T-cell (primary cell): Measurements from ENCODE around the gene DKKL1. TPM values are rescaled to one million over a fixed set of nuclear protein-coding genes. Genes with fewer than 3 reads are reported as not detected.

Experiments
- ATAC-seq, 4 experiments: fragments of 200-7000 bp in 3 of 4; fragments of 150-1000 bp in 1 of 4; cut with Tn5 transposase; replicated peaks in 1 of 4; 1 replicate in 3 of 4; 2 replicates in 1 of 4; pipeline ENCODE4 v1.10.0; 2021; ENCODE audit warnings: moderate library complexity in 3 of 4, mild to moderate bottlenecking in 2 of 4, moderate number of reproducible peaks in 1 of 4
- CTCF ChIA-PET, 2 donors: fragments of 300-600 bp; sonication (Branson Sonifier 250); formaldehyde crosslinking; loops; one replicate each; lab custom pipeline; 2022; ENCODE audit warnings: antibody characterized with exemption in 2 of 2; lab: Charles Lee
- POLR2A ChIA-PET, 2 donors: fragments of 300-600 bp; sonication (Branson Sonifier 250); formaldehyde crosslinking; loops; one replicate each; lab custom pipeline; 2022; ENCODE audit warnings: antibody characterized with exemption in 2 of 2; lab: Charles Lee
- DNase-seq, 35 experiments: peaks; one replicate each; pipeline versions ENCODE4 v3.0.0 to v3.0.0-alpha.2; 2013 to 2023
- H3K27ac ChIP-seq: one replicate; pipeline ENCODE4 v1.5.1; 2013; ENCODE audit warnings: low read length
- H3K27me3 ChIP-seq, 2 experiments: replicated peaks in 1 of 2; 1 replicate in 1 of 2; 2 replicates in 1 of 2; pipeline versions ENCODE4 v1.6.1 to v1.7.0; 2013; ENCODE audit warnings: low read length in 1 of 2, mixed read lengths in 1 of 2; ENCODE audit not compliant: control insufficient read depth in 2 of 2, insufficient read depth in 2 of 2; ENCODE audit errors: extremely low read depth in 1 of 2
- H3K36me3 ChIP-seq, 2 donors: 1 replicate in 1 of 2; 2 replicates in 1 of 2; pipeline versions ENCODE4 v1.6.1 to v1.7.0; 2013; ENCODE audit warnings: low read length in 1 of 2; ENCODE audit not compliant: control insufficient read depth in 2 of 2, insufficient read depth in 1 of 2; ENCODE audit errors: extremely low read depth in 1 of 2
- H3K4me1 ChIP-seq, 2 experiments: 1 replicate in 1 of 2; 2 replicates in 1 of 2; pipeline versions ENCODE4 v1.6.1 to v1.7.0; 2013; ENCODE audit warnings: low read length in 2 of 2, mixed read lengths in 1 of 2; ENCODE audit not compliant: insufficient read depth in 2 of 2, control insufficient read depth in 1 of 2; ENCODE audit errors: extremely low read depth in 1 of 2
- H3K4me3 ChIP-seq, 2 donors: 1 replicate in 1 of 2; 2 replicates in 1 of 2; pipeline versions ENCODE4 v1.5.1 to v1.7.0; 2013; ENCODE audit warnings: mild to moderate bottlenecking in 2 of 2, low read length in 1 of 2, moderate library complexity in 1 of 2; ENCODE audit not compliant: control insufficient read depth in 1 of 2; ENCODE audit errors: extremely low read depth in 1 of 2
- H3K9me3 ChIP-seq: 2 replicates; pipeline ENCODE4 v1.7.0; 2013
- H3K27ac Mint-ChIP-seq, 2 donors: one replicate each; pipeline ENCODE4 v1.8.0; 2020 to 2021; ENCODE audit warnings: mild to moderate bottlenecking in 2 of 2, mixed read lengths in 2 of 2
- H3K27me3 Mint-ChIP-seq, 2 donors: one replicate each; pipeline ENCODE4 v1.8.0; 2021 to 2022; ENCODE audit warnings: mixed read lengths in 2 of 2
- H3K36me3 Mint-ChIP-seq: one replicate; pipeline ENCODE4 v1.8.0; 2021; ENCODE audit warnings: mixed read lengths
- H3K4me1 Mint-ChIP-seq, 3 donors: one replicate each; pipeline ENCODE4 v1.8.0; 2020 to 2022; ENCODE audit warnings: mixed read lengths in 3 of 3, mild to moderate bottlenecking in 1 of 3
- H3K4me3 Mint-ChIP-seq, 3 donors: one replicate each; pipeline ENCODE4 v1.8.0; 2020 to 2022; ENCODE audit warnings: mild to moderate bottlenecking in 3 of 3, mixed read lengths in 3 of 3, moderate library complexity in 3 of 3
- H3K9me3 Mint-ChIP-seq, 3 donors: one replicate each; pipeline ENCODE4 v1.8.0; 2020 to 2022; ENCODE audit warnings: mixed read lengths in 3 of 3
- WGBS: methylation state at CpG from one replicate; pipeline ENCODE4 v1.1.5; 2013; ENCODE audit warnings: missing lambda C conversion rate; ENCODE audit not compliant: insufficient coverage; 5-methylcytosine and 5-hydroxymethylcytosine counted together
- total RNA-seq, 35 experiments: library from RNA in 6 of 35; stranded (reverse) in 6 of 35; fragments of 120-200 nt in 1 of 35; gene quantifications; one replicate each; pipeline versions ENCODE4 v1.2.1 to v1.2.4 and lab custom pipeline; 2013 to 2026

DKKL1 gene
- total RNA-seq, 5 donors from 2014 or later (not counting 1 experiment from before 2014, with no cell fraction given), result not detected

GRCh38 chr19:49340865-49341718, 22.6 kb upstream of the DKKL1 start:
- no peaks in the 10 kb centered on the region for H3K9me3 Mint-ChIP-seq
- H3K27me3 Mint-ChIP-seq, result no peaks in the 10 kb centered on the region
- peaks cover 16 to 47% of the 10 kb centered on the region in 2 experiments for H3K4me1 ChIP-seq
- POLR2A ChIA-PET, result interaction anchor here in 1 of 2 donors (0.6 kb wide), 1 partner anchor 16 kb away, joined by 3 read pairs; no protein-coding TSS in a partner anchor
- peaks cover 0 to 39% of the 10 kb centered on the region in 2 donors for H3K36me3 ChIP-seq
- WGBS, result 88% methylated on average over 5 of the region's 11 CpGs
- no peak overlapping the region for H3K4me3 Mint-ChIP-seq
- CTCF ChIA-PET, result interaction anchor here in 1 of 2 donors (0.6 kb wide), 1 partner anchor 88 kb away, joined by 3 read pairs; no protein-coding TSS in a partner anchor
- peak overlapping the region in 1 of 2 donors; percentile 54 for H3K27ac Mint-ChIP-seq
- no peak for DNase-seq
- no peak overlapping the region for H3K4me3 ChIP-seq
- H3K4me1 Mint-ChIP-seq, result peaks cover 39 to 46% (median 46%) of the 10 kb centered on the region in 3 donors
- peaks cover 34% of the 10 kb centered on the region for H3K36me3 Mint-ChIP-seq
- no peaks in the 10 kb centered on the region for H3K27me3 ChIP-seq
- ATAC-seq, result no peak
- no peaks in the 10 kb centered on the region for H3K9me3 ChIP-seq
- H3K27ac ChIP-seq, result peak overlapping the region; percentile 9

- H3K4me3 Mint-ChIP-seq, result no peak overlapping the region
- POLR2A ChIA-PET, result no interaction called here
- ATAC-seq, result no peak
- CTCF ChIA-PET, result no interaction called here
- H3K4me1 ChIP-seq, result peaks cover 7 to 34% of the 10 kb centered on the region in 2 experiments
- H3K27ac ChIP-seq, result no peak overlapping the region
- DNase-seq, result no peak
- peaks cover 28% of the 10 kb centered on the region for H3K36me3 Mint-ChIP-seq
- H3K9me3 Mint-ChIP-seq, result no peaks in the 10 kb centered on the region
- no peaks in the 10 kb centered on the region for H3K9me3 ChIP-seq
- H3K27me3 ChIP-seq, result peaks cover 0 to 2% of the 10 kb centered on the region in 2 experiments
- 92% methylated on average over 3 of the region's 11 CpGs for WGBS
- H3K36me3 ChIP-seq, result peaks cover 0 to 32% of the 10 kb centered on the region in 2 donors
- peaks cover 28 to 35% (median 34%) of the 10 kb centered on the region in 3 donors for H3K4me1 Mint-ChIP-seq
- no peak overlapping the region for H3K4me3 ChIP-seq
- peak overlapping the region; percentile 0 to 49 for H3K27ac Mint-ChIP-seq
- H3K27me3 Mint-ChIP-seq, result no peaks in the 10 kb centered on the region
Measured at GRCh38 chr19:49342291-49342721, 21.4 kb upstream of the DKKL1 start.

- Mint-ChIP-seq H3K4me1 (peaks cover 22 to 31% (median 27%) of the 10 kb centered on the region in 3 donors), H3K4me3 (no peak overlapping the region), H3K36me3 (peaks cover 23% of the 10 kb centered on the region), H3K27ac (peak overlapping the region in 1 of 2 donors; percentile 4), H3K27me3 (no peaks in the 10 kb centered on the region), H3K9me3 (no peaks in the 10 kb centered on the region)
- Histone ChIP-seq H3K4me1 (peaks cover 1 to 26% of the 10 kb centered on the region in 2 experiments), H3K36me3 (peaks cover 0 to 24% of the 10 kb centered on the region in 2 donors), H3K27me3 (peaks cover 0 to 2% of the 10 kb centered on the region in 2 experiments), H3K9me3 (no peaks in the 10 kb centered on the region), H3K27ac (no peak overlapping the region), H3K4me3 (no peak overlapping the region)
- ATAC-seq (no peak), DNase-seq (no peak)
- no CpG with 5 or more reads among the region's 7 CpGs for WGBS
- ChIA-PET POLR2A (no interaction called here), CTCF (no interaction called here)
Measured at GRCh38 chr19:49343123-49343522, 20.6 kb upstream of the DKKL1 start.

GRCh38 chr19:49344505-49345423, 18.9 kb upstream of the DKKL1 start:
- peaks cover 13 to 22% (median 20%) of the 10 kb centered on the region in 3 donors for H3K4me1 Mint-ChIP-seq
- Histone ChIP-seq H3K9me3 (no peaks in the 10 kb centered on the region), H3K4me1 (peaks cover 0 to 12% of the 10 kb centered on the region in 2 experiments), H3K36me3 (peaks cover 0 to 8% of the 10 kb centered on the region in 2 donors), H3K27me3 (peaks cover 0 to 2% of the 10 kb centered on the region in 2 experiments), H3K4me3 (no peak overlapping the region), H3K27ac (no peak overlapping the region)
- peak overlapping the region; percentile 50 for H3K27ac Mint-ChIP-seq
- ChIA-PET CTCF (interaction anchor here (0.6 kb wide), 2 partner anchors 18 to 372 kb away, joined by 3 read pairs; no protein-coding TSS in a partner anchor), POLR2A (interaction anchor here (0.5 kb wide), 2 partner anchors 67 to 122 kb away, joined by 4 to 14 read pairs; no protein-coding TSS in a partner anchor)
- no peaks in the 10 kb centered on the region for H3K9me3 Mint-ChIP-seq
- 97% methylated on average over 7 of the region's 11 CpGs for WGBS
- DNase-seq, result no peak
- ATAC-seq, result peak in 1 of 4 experiments; percentile 46
- H3K36me3 Mint-ChIP-seq, result peaks cover 12% of the 10 kb centered on the region
- H3K4me3 Mint-ChIP-seq, result no peak overlapping the region
- H3K27me3 Mint-ChIP-seq, result no peaks in the 10 kb centered on the region

- H3K4me1 ChIP-seq, result peaks cover 0 to 5% of the 10 kb centered on the region in 2 experiments
- H3K9me3 ChIP-seq, result no peaks in the 10 kb centered on the region
- peaks cover 0 to 5% of the 10 kb centered on the region in 2 donors for H3K27me3 Mint-ChIP-seq
- H3K36me3 ChIP-seq, result no peaks in the 10 kb centered on the region
- DNase-seq (no peak), ATAC-seq (no peak)
- H3K4me1 Mint-ChIP-seq, result peaks cover 7 to 14% (median 10%) of the 10 kb centered on the region in 3 donors
- peaks cover 4% of the 10 kb centered on the region for H3K36me3 Mint-ChIP-seq
- H3K27me3 ChIP-seq, result peaks cover 0 to 6% of the 10 kb centered on the region in 2 experiments
- CTCF ChIA-PET, result no interaction called here
- no peak overlapping the region for H3K4me3 ChIP-seq
- H3K9me3 Mint-ChIP-seq, result no peaks in the 10 kb centered on the region
- POLR2A ChIA-PET, result interaction anchor here in 1 of 2 donors (0.5 kb wide), 1 partner anchor 28 kb away, joined by 3 read pairs; no protein-coding TSS in a partner anchor
- 83% methylated on average over 5 of the region's 15 CpGs for WGBS
- H3K27ac ChIP-seq, result no peak overlapping the region
- no peak overlapping the region for H3K27ac Mint-ChIP-seq
- H3K4me3 Mint-ChIP-seq, result no peak overlapping the region
Measured at GRCh38 chr19:49347191-49347590, 16.5 kb upstream of the DKKL1 start.
